ENCODE data around the gene ANO8. TPM values are rescaled to one million over a fixed set of nuclear protein-coding genes. Genes with fewer than 3 reads are reported as not detected.

Gene ANO8
- total RNA-seq, 1 experiment from 2014 or later: 21.9 TPM

- Histone ChIP-seq H3K79me2 (ENCODE audit: insufficient read depth, low read length) (no peaks in the 10 kb centered on the region), H3K9me3 (ENCODE audit: control insufficient read depth, low read depth, low read length) (no peaks in the 10 kb centered on the region), H3K27ac (ENCODE audit: insufficient read length, low read depth, low read length) (no peak overlapping the region), H2BK12ac (ENCODE audit: insufficient read length, low read depth, low read length) (no peak overlapping the region), H2AK5ac (ENCODE audit: insufficient read length, low read length) (no peak overlapping the region), H2BK15ac (ENCODE audit: low read depth, low read length) (no peak overlapping the region), H4K91ac (ENCODE audit: insufficient read length, low read depth, low read length) (no peak overlapping the region), H4K8ac (replicated peaks; ENCODE audit: insufficient read length, low read depth, low read length) (no peak overlapping the region), H3K23me2 (ENCODE audit: insufficient read length, low read depth, low read length, poor library complexity, severe bottlenecking) (peaks cover 5% of the 10 kb centered on the region), H2BK20ac (ENCODE audit: low read depth, low read length, poor library complexity, severe bottlenecking) (no peak overlapping the region), H3K4ac (ENCODE audit: low read depth, low read length) (no peak overlapping the region), H3K27me3 (ENCODE audit: insufficient read depth, low read length) (no peaks in the 10 kb centered on the region), H4K5ac (ENCODE audit: insufficient read length, low read depth, low read length) (no peak overlapping the region), H3K9ac (ENCODE audit: extremely low read depth, insufficient read length, low read length) (no peak overlapping the region), H3K14ac (ENCODE audit: insufficient read depth, low read length) (no peak overlapping the region), H3K4me2 (ENCODE audit: insufficient read depth, insufficient read length, low read length) (no peak overlapping the region), H3K23ac (ENCODE audit: insufficient read length, low read depth, low read length) (no peak overlapping the region), H3K4me1 (ENCODE audit: insufficient read depth, low read length) (no peaks in the 10 kb centered on the region), H3K56ac (ENCODE audit: insufficient read length, low read depth, low read length) (no peak overlapping the region), H3K18ac (ENCODE audit: insufficient read length, low read depth, low read length) (no peak overlapping the region), H4K20me1 (ENCODE audit: control insufficient read depth, insufficient read depth, insufficient read length) (no peaks in the 10 kb centered on the region), H2BK5ac (ENCODE audit: insufficient read length, low read length) (no peak overlapping the region), H3T11ph (ENCODE audit: low read length) (no peak overlapping the region), H2BK120ac (ENCODE audit: low read depth, low read length, poor library complexity, severe bottlenecking) (no peak overlapping the region), H2AFZ (ENCODE audit: low read length) (no peak overlapping the region), H3K79me1 (ENCODE audit: insufficient read depth, low read depth, low read length, poor library complexity, severe bottlenecking) (no peaks in the 10 kb centered on the region)
- H3K36me3 Mint-ChIP-seq (ENCODE audit: insufficient read depth in 1 of 3, low read depth in 3 of 3): peaks cover 6 to 42% (median 22%) of the 10 kb centered on the region in 3 experiments
- H3K9me3 Mint-ChIP-seq: no peaks in the 10 kb centered on the region
- peaks cover 5% of the 10 kb centered on the region; the same call in 1 of the 2 replicates for H3K27me3 Mint-ChIP-seq (ENCODE audit: low read depth)
- peaks cover 6 to 23% of the 10 kb centered on the region in 2 experiments for H3K4me1 Mint-ChIP-seq
- peak overlapping the region in 1 of 3 experiments; percentile 87; a peak in 1 of 7 replicates for H3K27ac Mint-ChIP-seq
- no CpG with 5 or more reads among the region's 20 CpGs for WGBS (ENCODE audit: extremely low coverage, insufficient read length, low lambda C conversion rate)
- TF ChIP-seq CTCF (conservative IDR thresholded peaks at IDR 0.05): no peak
- DNase-seq: no peak
- no peak overlapping the region for H3K4me3 Mint-ChIP-seq
These were observed 9.5 kb downstream of the ANO8 start for GRCh38 chr19:17325133-17325532.
